ENCODE data around the gene TMEM171.

DNA sequence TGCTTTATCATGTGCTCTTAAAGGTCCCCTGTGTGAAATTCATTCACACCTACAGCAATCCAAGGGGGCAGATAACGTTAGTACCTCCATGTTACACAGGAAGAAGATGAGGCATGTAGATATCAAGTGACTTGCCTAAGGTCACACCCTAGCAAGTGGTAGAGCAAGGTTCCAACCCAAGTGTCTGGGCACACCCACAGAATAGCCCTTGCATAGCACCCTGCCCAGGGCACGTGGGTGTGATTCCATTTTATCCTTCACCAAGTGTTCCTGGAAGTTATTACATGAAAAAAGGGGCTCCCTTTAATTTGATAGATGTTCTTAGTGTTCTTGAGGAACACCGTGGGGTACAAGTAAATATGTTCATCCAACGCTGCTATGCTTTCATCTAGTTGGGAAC is 4.9 kb downstream of the TMEM171 start:
- TF ChIP-seq CTCF (IDR thresholded peaks at IDR 0.05) (no peak), POLR2A (IDR thresholded peaks at IDR 0.05) (no peak)
